Midbrain (tissue), 1 donor: Measurements from ENCODE around the gene KCTD21.
A peak's percentile ranks its signal among the peaks of the same experiment; 100 is the strongest.

Experiments
- DNase-seq: peaks from one replicate; lab custom pipeline; 2025; lab: John Stamatoyannopoulos, UW

Gene KCTD21

DNA sequence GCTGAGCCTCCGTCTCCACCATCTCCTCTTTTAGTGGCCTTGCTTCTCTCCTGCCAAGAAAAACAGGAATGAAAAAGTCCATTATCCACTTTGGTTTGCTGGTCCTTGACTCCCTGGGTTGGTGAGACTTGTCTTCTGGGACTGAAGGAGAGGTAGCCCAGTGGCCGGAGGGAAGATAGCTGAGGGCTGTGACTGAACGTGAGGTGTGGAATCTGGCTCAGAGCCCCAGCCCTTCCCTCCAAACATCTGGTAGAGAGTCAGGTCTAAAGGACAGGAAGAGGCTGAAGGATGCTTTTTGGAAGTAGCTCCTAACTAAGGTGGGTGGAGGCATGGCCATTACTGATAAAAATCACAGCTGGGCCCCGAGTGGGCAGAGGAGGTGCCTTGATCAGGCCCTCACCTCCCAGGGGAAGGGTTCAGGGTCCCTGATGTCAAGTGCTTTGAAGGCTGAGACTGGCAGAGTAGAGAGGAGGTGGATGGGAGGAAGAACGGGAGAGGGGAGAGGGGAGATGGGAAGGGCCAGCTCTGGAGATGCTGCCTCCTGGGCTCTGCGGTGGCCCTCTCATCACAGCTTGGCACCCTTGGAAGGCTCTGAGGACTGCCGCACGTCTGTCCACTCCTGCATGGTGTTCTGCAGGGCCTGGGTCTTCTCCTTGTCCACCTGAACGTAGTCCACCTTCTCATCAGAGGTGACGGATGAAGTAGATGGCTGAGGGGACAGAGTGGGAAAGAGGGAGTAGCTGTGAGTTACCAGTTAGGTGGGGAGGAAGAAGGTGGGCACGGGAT, 30.5 kb upstream of the KCTD21 start:
- DNase-seq = no peak

DNA sequence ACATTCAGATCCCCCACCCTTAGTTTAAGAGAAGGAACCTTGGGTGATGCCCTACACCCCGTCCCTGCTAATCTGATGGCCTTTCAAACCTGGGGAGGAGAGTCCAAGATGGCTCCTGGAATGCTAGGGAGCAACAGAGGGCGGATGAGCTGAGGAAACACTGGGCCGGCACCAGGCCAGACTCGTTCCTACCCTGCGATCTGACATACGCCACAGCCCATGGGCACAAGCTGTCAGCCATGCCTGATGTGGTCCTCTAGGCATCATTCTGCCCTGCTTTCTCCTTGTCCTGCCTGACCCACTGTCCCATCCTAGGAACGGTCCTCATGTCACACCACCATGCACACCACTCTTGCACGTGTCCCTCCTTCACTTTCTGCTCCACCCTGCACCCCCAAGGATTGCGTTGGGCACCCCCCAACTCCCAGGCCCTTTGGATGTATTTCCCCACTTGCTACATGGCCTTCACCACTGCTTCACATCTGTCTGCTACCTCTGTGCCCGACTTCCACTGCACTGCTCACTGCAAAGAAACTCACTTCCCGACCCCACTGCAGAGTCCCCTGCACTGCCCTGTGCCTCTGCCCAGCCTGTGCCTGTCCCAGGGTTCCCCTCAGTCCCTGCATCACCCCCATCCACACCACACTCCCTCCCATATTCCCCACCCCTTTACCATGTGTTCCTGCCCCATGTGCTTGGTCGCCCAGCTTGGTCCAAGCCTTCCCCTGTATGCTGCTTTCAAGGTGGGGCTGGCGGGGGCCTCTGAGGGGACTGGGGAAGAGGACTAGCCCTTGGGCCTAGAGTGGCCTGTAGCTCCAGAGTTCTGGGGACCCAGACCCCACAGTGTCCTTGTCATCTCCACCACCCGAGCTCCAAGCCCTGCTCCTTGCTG, 29.5 kb upstream of the KCTD21 start:
- no peak for DNase-seq

DNA sequence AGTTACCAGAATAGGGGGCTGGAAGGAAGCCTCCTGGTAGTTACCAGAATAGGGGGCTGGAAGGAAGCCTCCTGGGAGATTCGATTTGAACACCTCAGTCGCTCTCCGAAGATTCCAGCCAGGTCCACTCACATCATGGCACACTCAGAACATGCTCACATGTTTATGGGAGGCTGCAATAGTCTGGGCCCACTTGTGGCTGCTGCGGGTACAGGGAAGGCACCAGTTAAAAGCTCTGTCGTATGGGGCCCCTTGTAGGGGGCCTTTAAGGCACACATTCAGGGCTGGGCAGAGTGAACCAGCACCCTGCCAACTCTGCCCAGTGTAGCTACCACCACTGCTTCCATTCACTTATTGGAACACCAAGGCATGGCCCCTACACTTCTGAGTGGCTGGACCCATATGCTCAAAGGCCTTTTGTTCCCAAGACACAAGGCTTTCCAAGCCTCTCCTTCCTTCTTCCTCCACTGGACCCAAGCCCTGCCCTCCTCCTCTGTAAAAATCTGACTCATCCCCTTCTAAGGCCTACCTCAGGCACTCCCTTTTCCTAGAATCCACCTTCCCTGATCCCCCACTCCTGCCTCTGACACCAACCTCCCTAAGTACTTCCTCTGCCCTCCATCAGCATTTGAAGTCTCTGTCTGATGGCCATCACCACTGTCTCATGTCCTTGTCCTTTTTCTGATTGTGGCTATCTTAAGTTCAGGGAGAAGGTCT, 28.3 kb upstream of the KCTD21 start:
- DNase-seq = no peak

DNA sequence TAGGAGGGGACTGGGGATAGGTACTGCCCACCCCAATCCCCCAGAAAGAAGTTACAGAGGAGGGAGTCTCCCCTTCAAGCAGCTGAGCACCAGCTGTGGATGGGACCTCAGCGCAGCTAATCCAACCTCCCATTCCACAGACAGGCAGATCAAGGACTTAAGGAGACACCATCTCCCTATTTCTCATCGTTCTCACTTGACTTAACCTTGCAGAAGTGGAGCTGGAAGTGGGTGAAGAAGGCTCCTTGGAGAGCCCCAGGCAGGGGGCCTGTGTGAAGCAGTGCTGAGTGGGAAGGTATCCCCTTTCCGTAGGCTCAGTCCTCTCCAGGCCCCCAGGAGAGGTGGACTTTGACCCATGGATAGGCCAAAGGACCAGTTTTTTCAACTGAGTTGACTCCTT, 27.6 kb upstream of the KCTD21 start:
- DNase-seq = no peak

DNA sequence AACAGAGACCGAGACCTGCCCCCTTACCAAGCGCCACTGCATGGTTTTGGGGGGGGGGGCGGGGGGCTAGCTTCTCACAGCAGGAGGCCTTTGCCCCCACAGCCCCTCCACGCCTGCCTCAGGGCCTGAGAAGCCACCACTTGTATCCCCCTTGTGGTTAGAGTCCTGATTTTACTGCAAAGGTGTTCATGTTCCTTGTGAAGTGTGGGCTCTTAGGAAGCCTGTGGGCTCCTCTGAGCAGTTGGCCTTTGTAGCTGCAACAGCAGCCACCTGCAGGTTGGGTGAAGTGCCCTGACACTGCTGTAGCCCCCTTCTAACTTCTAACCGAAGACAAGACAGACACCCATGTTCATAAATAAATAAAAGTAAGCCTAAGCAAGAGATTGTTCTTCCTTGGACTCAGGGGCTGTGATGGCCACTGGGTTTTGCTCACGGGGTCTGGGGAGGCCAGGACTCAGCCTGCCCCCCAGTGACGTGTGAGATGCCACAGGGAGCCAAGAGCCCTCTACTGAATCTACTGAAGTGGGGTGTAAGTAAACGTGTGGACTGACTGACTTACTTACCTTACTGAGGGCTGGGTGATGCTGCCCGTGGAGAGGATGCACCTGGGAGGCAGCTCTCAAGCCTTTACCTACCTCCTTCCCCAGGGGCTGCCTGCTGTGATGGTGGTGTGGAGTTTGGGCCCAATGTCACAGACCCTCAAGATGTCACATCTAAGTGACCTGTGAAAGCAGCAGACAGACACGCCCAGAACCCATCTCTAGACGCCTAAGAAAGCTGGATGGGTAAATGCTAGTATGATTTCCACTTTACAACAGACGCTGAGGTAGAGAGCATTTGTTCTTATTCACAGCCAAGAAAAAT, 26.1 kb upstream of the KCTD21 start:
- no peak for DNase-seq

DNA sequence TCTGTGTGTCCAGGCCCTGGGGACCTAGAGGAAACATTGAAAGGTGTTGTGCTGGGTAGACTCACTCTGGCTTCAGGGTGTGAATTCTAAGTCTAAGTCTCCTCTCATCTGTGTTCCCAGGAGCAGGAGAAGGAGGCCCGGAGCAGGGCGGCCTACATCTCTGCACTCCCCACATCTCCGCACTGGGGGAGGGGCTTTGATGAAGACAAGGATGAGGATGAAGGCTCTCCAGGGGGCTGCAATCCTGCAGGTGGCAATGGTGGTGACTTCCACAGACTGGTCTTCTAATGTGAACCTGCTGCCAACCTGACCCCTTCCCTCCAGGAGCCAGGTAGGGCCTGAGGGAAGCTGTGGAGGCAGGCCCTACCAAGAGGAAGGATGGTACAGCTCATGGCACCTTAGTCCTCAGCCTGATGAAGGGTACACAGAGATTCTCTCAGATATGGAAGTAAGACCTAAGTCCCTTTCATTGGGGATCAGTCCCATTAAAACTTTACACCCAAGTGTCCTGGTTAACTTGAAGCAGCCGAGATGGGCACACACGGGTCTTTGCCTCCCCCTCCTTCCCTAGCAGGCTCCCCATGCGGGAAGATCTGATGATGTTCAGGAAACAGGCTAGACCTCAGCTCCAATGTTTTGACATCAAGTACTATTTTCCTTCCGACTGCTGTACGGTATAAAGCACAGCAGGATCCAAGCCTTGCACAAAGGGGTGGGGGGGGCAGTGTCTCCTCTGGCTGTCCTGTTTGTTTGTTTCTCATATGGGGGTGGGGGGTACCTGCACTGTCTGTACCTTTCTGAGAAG, 25.3 kb upstream of the KCTD21 start:
- DNase-seq = no peak

DNA sequence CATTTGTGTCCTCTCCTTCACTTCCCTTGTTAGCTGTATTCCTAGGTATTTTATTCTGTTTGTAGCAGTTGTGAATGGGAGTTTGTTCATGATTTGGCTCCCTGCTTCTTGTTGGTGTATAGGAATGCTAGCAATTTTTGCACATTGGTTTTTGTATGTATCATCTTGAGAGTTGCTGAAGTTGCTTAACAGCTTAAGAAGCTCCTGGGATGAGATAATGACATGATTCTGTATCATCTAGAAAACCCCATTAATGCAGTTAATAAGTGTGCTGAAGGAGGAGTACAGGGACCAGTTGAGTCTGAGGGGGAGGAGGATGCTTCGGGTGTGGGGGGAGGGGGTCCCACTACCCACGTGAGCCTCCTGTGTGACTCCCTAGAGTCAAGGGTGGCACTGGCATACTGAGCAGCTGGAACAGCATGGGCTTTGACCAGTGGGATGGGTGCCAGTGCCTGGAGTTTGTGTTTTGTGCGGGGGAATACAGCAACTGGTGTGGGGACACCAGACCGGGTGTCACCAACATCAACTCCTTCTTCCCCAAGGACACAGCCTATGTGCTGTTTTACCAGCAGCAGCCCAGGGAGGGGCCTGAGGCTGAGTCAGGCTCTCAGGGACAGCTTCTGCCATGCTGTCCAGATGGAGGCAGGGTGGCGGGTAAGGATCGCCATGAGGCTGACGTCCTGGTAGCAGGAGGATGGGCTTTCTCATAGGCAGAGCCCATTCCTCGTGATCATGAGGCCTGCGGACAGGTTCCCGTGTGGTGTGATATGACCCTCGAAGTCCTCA, 24.4 kb upstream of the KCTD21 start:
- DNase-seq = peak; percentile 15

DNA sequence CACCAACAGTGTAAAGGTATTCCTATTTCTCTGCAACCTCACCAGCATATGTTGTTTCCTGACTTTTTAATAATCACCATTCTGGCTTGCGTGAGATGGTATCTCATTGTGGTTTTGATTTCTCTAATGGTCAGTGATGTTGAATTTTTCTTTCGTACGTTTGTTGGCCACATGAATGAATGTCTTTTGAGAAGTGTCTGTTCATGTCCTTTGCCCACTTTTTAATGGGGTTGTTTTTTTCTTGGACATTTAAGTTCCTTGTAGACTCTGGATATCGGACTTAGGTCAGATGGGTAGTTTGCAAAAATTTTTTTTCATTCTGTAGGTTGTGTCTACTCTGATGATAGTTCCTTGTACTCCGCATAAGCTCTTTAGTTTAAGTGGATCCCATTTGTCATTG, 23.1 kb upstream of the KCTD21 start:
- DNase-seq = no peak

DNA sequence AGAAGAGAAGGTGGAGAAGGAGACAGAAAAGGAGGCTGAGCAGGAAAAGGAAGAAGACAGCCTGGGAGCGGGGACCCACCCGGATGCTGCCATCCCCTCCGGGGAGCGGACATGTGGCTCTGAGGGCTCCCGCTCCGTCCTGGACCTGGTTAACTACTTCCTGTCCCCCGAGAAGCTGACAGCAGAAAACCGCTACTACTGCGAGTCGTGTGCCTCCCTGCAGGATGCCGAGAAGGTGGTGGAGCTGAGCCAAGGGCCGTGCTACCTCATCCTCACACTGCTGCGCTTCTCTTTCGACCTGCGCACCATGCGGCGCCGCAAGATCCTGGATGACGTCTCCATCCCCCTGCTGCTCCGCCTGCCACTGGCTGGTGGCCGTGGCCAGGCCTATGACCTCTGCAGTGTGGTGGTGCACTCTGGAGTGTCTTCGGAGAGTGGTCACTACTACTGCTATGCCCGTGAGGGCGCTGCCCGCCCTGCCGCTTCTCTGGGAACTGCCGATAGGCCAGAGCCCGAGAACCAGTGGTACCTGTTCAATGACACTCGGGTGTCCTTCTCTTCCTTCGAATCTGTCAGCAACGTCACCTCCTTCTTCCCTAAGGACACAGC, 21.7 kb upstream of the KCTD21 start:
- no peak for DNase-seq

DNA sequence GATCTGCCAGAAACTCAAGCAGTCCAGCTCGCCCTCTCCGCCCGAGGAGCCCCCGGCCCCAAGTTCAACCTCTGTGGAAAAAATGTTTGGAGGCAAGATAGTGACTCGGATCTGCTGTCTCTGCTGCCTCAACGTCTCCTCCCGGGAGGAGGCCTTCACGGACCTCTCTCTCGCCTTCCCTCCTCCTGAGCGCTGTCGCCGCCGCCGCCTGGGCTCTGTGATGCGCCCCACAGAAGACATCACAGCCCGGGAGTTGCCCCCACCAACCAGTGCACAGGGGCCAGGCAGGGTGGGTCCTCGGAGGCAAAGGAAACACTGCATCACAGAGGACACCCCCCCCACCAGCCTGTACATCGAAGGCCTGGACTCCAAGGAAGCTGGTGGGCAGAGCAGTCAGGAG, 21.1 kb upstream of the KCTD21 start:
- DNase-seq = no peak

DNA sequence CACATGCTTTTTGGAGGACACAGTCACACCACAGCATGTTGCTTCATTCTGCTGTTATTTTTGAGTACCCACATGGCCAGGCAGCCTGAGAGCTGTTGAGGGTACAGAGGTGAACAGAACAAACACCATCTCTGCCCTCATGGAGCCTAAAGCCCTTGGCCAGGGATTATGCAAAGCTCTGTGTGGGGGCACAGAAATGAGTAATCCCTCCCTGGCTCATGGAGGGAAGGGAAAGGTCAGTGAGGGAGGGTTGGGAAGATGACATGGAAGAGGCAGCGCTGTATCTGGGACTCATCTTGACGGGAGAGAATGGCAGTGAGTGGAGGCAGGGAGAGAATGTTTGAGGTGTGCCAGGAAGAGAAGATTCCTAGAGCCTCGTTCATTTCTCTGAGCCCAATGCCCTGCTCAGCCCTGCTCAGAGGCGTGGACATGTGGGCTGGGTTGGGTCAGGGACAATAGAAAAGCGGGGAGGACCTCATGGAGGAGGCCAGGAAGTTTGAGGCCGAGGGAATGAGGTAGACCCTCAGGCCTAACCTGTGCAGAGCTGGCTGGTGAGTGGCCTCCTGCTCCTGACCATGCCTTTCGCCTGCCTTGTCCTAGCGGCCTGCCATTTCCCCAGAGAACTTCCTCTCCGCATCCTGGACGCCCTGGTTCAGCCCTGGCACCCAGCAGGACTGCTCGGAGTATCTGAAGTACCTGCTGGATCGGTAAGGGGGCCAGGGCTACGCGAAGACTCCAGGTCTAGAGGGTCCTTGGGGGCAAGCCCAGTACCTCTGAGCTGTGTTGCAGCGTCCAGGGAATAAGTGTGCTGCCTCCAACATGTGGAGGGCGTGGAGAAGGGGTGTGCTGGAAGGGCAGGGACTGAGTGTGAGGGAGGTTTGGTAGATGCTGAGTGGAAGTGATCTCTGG, 20.1 kb upstream of the KCTD21 start:
- DNase-seq = no peak

DNA sequence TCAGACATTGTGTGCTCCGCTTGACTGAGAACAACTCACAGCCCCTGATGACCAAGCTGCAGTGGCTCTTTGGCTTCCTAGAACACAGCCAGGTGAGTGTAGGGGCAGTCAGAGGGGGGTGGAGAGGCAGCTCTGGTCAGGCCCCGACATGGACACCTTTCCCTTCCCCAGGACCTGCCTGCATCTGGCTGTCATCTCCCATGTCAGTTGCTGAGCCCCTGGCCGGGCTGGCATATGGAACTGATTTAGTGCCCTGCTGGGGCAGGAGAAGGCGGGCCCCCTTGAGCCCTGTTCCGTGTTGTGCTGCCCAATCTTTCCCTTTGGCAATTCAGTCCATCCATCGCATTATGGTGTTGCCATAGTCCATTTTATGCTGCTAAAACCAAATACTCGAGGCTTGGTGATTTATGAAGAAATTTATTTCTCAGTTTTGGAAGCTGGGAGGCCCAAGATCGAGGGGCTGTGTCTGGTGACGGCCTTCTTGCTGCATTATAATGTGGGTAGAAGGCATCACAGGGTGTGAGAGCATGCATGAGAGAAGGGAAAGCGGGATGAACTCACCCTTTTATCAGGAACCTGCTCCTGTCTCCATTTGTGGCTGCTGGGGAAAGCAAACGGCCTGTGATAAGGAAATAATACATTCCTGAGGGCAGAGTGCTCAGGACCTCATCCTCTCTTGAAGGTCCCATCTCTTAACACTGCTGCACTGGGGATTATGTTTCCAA, 19.3 kb upstream of the KCTD21 start:
- no peak for DNase-seq

DNA sequence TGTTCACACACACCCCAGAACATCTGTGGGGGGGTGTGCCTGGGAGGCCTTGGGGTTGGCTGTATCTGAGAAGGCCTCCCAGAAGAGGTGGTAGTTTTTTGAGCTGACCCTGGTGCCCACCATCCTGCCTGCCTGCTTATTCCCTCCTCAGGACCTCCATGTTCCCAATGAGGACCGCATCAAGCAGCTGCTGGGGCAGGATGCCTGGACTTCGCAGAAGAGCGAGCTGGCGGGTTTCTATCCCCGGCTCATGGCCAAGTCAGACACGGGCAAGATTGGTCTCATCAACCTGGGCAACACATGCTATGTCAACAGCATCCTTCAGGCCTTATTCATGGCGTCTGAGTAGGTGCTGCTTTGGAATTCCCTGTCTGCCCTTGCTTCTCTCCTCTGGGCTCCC, 17.3 kb upstream of the KCTD21 start:
- no peak for DNase-seq

DNA sequence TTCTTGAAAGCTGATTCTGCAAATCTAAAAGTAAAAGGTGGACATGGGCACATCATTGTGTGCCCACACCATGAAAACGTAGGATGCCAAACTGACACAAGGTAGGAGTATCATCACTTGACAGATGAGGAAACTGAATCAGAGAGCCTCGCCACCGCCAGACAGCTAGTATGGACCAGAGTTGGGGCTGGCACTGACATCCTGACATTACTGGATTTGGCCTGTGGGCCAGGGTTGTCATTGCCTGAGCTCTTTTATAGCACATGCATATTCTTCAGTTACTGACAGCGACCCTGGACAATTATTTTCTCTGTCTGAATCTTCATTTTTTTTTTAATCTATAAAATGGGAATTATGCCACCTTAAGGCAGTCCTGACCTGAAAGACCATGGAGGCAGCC, 16.8 kb upstream of the KCTD21 start:
- DNase-seq = no peak

DNA sequence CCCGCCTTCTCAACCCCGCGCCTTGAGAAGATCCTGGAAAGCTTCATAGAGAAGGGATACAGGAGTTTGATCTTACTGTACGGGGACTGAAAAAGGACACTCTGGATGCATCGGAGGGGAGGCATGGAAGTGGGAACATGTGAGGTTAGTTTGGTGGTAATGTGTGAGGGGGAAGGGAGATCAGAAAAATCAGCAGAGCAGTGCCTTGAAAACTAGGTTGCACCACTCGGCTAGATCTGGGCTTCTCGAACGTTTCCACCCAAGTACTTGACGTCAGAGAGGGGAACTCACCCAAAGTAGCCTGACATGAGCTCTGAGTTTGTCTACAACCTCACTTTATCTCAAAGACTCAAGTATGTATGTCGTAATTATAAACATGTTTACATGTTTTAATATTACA, 14.8 kb upstream of the KCTD21 start:
- no peak for DNase-seq

DNA sequence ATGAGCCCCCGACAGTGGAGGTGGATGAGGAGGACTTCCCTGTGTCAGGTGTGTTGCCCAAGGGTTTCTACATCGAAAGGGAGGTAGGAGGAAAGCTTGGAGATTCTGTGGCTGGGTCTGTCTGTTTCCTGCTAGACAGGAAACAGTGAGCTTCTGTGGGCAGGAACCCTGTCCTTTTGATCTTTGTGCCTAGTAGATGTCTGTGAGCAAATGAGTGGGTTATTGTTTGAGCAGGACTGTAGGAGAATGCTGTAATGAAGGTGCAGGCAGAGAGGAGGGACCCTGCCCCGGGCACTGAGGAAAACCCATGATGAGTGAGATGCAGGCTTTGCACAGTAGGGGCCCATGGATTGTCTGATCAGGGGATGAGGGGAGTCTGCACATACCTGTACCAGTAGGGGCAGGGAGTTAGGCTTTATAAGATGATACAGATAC, 14.3 kb upstream of the KCTD21 start:
- no peak for DNase-seq

DNA sequence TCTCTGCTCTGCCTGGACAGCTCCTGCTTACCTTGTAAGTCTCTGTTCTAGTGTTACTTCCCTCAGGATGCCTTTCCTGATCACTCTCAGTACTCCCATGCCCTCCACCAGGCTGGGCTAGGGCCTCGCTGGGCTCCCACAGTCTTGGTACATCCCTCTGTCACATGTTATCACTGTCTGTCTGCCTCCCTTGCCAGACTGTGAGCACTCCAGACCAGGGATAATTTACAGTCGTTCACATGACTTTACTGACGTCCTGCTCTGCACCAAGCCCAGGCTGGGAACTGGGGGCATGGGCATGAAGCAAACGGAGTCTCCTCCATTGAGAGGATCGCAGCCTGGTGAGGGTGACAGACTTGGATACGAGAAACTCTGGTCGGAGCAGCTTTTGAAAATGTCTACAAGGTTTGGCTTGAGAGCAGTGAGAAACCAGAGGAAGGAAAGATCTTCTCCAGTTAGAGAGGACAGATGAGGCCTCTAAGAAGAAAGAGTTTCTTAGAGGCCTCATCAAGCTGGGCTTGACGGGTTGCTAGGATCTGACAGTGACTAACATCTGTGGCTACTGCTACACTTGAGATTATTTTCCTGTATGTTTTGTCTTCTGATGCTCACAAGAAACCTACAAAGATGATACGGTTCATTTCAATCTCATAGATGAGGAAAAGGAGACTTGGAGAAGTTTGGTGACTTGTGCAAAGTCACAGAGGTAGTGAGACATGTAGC, 12.8 kb upstream of the KCTD21 start:
- no peak for DNase-seq
